Fibroblast of villous mesenchyme (primary cell): ENCODE data around the gene ASCC3. TPM values are rescaled to one million over a fixed set of nuclear protein-coding genes. Genes with fewer than 3 reads are reported as not detected.

Source experiments
- DNase-seq: peaks from one replicate; pipeline ENCODE4 v3.0.0-alpha.2; 2010; ENCODE audit warnings: low read depth
- H3K4me3 ChIP-seq: 2 replicates; pipeline ENCODE4 v1.5.1; 2011; ENCODE audit warnings: low read depth, mild to moderate bottlenecking, low read length
- total RNA-seq: library from RNA; depleted of rRNA; stranded (reverse); fragments of >200 nt; gene quantifications from 2 replicates; pipeline ENCODE4 v1.2.3, GENCODE V29; 2012
- TF ChIP-seq, protein P1 (sequence below): IDR thresholded peaks from 2 replicates; pipeline ENCODE4 v1.5.1; 2012; ENCODE audit warnings: low read depth, mild to moderate bottlenecking, low read length; ENCODE audit not compliant: insufficient read depth

ASCC3 gene
- total RNA-seq, 1 donor: 165 TPM

- TF ChIP-seq, protein P1, sequence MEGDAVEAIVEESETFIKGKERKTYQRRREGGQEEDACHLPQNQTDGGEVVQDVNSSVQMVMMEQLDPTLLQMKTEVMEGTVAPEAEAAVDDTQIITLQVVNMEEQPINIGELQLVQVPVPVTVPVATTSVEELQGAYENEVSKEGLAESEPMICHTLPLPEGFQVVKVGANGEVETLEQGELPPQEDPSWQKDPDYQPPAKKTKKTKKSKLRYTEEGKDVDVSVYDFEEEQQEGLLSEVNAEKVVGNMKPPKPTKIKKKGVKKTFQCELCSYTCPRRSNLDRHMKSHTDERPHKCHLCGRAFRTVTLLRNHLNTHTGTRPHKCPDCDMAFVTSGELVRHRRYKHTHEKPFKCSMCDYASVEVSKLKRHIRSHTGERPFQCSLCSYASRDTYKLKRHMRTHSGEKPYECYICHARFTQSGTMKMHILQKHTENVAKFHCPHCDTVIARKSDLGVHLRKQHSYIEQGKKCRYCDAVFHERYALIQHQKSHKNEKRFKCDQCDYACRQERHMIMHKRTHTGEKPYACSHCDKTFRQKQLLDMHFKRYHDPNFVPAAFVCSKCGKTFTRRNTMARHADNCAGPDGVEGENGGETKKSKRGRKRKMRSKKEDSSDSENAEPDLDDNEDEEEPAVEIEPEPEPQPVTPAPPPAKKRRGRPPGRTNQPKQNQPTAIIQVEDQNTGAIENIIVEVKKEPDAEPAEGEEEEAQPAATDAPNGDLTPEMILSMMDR: no peak
- DNase-seq: peak; percentile 62
Observed at GRCh38 chr6:100464903-100465700, 416.0 kb downstream of the ASCC3 start, which contains the start of gene SIM1. Gene SIM1 (minus strand): TSS chr6:100464921. CDS start chr6:100463468, 1,453 bp downstream.

DNA sequence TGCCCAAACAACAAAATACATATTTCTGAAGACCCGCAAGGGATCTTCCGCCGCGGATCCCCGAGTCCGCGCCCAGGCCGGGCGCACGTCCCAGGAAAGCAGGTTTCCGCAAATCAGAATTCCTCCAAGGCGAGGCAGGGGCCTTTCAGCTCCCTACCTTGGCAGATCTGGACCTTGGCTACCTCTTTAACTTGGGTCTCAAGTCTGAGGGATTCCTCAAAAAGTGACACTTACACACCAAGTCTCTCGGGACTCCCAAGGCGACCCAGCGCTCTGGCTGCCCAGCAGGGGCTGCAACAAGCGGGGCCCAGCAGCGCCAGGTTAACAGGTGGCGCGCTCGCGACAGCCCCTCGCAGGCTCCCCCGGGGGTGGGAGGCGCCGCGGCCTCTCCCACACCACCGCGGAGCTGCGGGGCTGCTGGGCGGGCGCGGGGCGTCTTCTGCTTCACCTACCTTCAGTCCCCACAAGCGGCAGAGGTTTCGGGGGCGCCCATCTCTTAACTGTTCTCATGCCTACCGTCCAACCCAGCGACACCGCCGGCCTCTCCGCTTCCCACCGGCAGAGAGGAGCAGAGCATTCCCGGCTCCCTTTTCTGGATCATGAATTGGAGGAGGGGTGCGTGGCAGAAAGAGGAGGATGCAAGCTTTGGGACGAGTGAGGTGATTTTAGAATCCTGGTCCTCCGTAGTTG lies 416.8 kb downstream of the ASCC3 start:
- TF ChIP-seq, protein P1: no peak
- no peak for DNase-seq
- H3K4me3 ChIP-seq: peak overlapping the region; percentile 44

More at GRCh38 chr6:100464903-100465700, 416.0 kb downstream of the ASCC3 start, which contains the start of gene SIM1:
- H3K4me3 ChIP-seq: peak within 1 kb of the TSS; percentile 44

DNA sequence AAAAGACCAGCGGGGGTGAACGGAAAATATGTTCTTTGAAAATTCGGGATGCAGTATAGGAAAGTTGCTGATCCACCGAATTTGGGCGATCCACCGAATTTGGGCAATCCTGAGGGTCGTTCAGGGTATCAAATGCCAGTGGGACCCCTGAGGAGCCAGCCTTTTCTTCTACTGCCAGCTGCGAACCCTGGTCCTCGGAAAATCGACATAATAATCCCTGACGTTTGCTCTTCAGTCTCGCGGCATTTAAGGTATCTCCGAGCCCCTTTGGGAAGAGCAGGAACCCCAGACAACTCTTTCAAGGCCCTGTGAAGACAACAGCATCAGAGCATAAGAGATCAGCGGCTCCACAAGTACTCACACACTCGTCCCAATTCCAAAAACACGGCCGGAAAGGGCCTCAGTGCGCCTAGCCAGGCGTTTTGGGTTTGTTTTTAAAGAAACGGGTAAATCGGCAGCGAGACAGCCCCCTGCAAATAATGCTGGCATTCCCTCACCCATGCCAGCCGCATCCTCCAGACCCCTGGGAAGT lies 417.4 kb downstream of the ASCC3 start:
- DNase-seq: no peak
- H3K4me3 ChIP-seq: no peak overlapping the region

GRCh38 chr6:100462706-100463629 lies 418.2 kb downstream of the ASCC3 start:
- TF ChIP-seq, protein P1: no peak
- DNase-seq: no peak
- H3K4me3 ChIP-seq: no peak overlapping the region

More for the DNA sequence above, 417.4 kb downstream of the ASCC3 start:
- TF ChIP-seq, protein P1: no peak

- TF ChIP-seq, protein P1: no peak
- DNase-seq: no peak
- no peak overlapping the region for H3K4me3 ChIP-seq
Observed at GRCh38 chr6:100461917-100462705, 419.0 kb downstream of the ASCC3 start.
